AG09309 (cell line): ENCODE measurements around the gene VAC14.

Source experiments
- DNase-seq: peaks from one replicate; pipeline ENCODE4 v3.0.0-alpha.2; 2010; ENCODE audit warnings: low read depth
- H3K4me3 ChIP-seq: 2 replicates; pipeline ENCODE4 v1.5.1; 2011; ENCODE audit warnings: mild to moderate bottlenecking, low read depth, low read length, moderate library complexity; ENCODE audit not compliant: control insufficient read depth
- TF ChIP-seq, protein P1 (sequence below): IDR thresholded peaks from 2 replicates; pipeline ENCODE4 v1.5.1; 2011; ENCODE audit warnings: mild to moderate bottlenecking, low read depth, low read length, inconsistent platforms; ENCODE audit not compliant: insufficient read depth, control insufficient read depth; ENCODE audit errors: missing control alignments

The VAC14 gene

DNA sequence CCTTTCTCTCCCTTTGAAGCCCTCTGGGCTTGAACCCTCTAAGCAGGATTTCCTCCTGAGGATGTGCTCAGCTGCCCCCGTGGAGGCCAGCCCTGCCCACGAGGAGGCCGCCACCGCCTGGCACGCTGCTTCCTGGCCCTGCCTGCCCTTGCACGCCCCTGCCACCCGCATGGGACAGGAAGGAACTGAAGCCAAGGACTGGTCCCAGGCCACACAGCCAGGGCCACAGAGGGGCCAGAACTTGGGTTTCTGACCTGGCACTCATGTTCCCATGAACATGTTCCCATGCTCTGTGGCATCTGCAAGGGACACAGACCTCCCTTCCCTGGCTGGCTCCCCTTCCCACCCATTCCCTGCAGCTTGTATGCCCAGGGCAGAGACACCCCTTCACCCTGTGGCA is 91.0 kb downstream of the VAC14 start:
- TF ChIP-seq, protein P1, sequence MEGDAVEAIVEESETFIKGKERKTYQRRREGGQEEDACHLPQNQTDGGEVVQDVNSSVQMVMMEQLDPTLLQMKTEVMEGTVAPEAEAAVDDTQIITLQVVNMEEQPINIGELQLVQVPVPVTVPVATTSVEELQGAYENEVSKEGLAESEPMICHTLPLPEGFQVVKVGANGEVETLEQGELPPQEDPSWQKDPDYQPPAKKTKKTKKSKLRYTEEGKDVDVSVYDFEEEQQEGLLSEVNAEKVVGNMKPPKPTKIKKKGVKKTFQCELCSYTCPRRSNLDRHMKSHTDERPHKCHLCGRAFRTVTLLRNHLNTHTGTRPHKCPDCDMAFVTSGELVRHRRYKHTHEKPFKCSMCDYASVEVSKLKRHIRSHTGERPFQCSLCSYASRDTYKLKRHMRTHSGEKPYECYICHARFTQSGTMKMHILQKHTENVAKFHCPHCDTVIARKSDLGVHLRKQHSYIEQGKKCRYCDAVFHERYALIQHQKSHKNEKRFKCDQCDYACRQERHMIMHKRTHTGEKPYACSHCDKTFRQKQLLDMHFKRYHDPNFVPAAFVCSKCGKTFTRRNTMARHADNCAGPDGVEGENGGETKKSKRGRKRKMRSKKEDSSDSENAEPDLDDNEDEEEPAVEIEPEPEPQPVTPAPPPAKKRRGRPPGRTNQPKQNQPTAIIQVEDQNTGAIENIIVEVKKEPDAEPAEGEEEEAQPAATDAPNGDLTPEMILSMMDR = no peak

GRCh38 chr16:70709457-70709856 is 91.5 kb downstream of the VAC14 start:
- no peak overlapping the region for H3K4me3 ChIP-seq
- TF ChIP-seq, protein P1 = no peak
- no peak for DNase-seq

More for the DNA sequence above, 91.0 kb downstream of the VAC14 start:
- DNase-seq = no peak
- H3K4me3 ChIP-seq = no peak overlapping the region

DNA sequence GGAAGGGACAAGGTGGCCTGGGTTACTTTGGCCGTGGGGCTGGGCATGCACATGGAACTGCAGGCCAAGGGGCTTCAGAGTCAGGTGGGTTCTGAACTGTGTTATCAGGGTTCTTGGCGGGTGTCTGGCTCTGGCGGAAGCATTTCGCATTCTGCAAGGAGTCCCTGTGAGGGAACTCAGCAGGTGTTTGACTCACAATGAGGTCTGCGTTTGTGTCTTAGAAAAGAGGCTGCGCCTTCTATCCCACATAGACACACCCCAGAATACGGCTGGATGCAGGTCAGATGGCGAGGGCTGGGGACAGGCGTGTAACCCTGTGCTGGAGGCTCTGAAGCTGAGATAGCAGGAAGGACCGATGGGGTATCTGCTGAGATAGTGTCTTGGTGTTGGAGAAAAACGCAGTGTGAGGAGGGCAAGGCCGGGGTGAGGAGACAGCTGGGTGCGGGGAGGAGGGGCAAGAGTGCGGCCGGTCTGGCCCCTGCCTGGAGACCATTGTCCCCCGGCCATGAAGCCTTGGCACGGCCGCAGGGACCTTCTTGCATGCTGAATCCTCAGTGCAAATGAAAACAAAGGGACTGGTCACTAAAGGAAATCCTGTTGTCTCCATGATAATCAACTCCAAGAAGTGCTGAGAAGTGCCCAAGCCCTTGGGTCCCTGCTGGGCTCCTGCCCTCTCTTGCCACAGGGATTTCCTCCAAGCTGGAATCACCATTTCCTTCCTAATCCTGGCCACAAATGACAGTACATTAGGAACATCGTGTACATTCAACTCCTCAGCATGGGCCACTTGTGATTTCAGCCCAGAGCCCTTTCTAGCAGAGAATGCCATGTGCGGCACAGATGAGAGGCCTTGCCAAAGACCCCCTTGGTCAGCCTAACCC is 92.4 kb downstream of the VAC14 start:
- DNase-seq = no peak
- TF ChIP-seq, protein P1 = no peak
- no peak overlapping the region for H3K4me3 ChIP-seq

GRCh38 chr16:70706948-70707465 is 94.0 kb downstream of the VAC14 start:
- peak; percentile 92 for DNase-seq
- H3K4me3 ChIP-seq = no peak overlapping the region
- TF ChIP-seq, protein P1 = no peak

DNA sequence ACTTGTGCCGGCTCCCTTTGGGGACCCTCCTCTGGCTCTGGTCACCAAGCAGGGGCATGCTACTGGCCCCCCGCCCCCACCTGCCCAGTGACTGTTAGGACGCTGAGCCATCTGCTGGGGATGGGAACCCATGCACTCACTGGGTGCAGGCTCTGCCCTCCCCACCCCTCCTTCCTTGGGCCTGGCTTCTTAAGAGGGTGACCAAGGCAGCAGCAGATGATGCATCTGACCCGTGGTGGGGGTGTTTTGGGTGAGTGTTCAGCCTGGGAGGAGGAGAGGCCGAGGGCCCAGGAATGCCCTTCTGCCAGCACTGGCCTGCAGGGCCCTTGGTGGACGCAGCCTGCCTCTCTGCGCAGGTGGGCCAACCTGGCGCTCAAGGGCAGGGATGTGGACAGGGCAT is 95.9 kb downstream of the VAC14 start:
- no peak overlapping the region for H3K4me3 ChIP-seq
- peak; percentile 20 for DNase-seq
- TF ChIP-seq, protein P1 = no peak

- DNase-seq = no peak
- H3K4me3 ChIP-seq = no peak overlapping the region
- TF ChIP-seq, protein P1 = no peak
Measured at GRCh38 chr16:70704586-70704985, 96.4 kb downstream of the VAC14 start.
